Stomach (tissue), 4 donors: ENCODE results near the gene ZFPL1.

Experiments used
- CTCF ChIP-seq, 7 experiments: fragments of 450-650 bp in 4 of 7; fragments of 200-600 bp in 3 of 7; sonication (generic) in 3 of 7; IDR thresholded peaks; one replicate each; pipeline ENCODE4 v1.5.1; 2016 to 2019; ENCODE audit warnings: antibody characterized with exemption in 7 of 7, control low read depth in 2 of 7, mild to moderate bottlenecking in 1 of 7
- EP300 ChIP-seq: sonication (generic); formaldehyde crosslinking; IDR thresholded peaks from one replicate; pipeline ENCODE4 v1.6.1; 2017; ENCODE audit warnings: antibody characterized with exemption
- POLR2A ChIP-seq, 4 donors: fragments of 450-650 bp; IDR thresholded peaks; one replicate each; pipeline ENCODE4 v1.6.1; 2016; ENCODE audit warnings: antibody characterized with exemption in 4 of 4, control low read depth in 2 of 4, mild to moderate bottlenecking in 1 of 4, moderate library complexity in 1 of 4

- TF ChIP-seq CTCF (IDR thresholded peaks at IDR 0.05): no peak
- no peak for TF ChIP-seq POLR2A (IDR thresholded peaks at IDR 0.05)
- TF ChIP-seq EP300: no peak
Observed at GRCh38 chr11:65045061-65045460, 39.0 kb upstream of the ZFPL1 start.
